Measurements from ENCODE around the gene LIMD2. TPM values are rescaled to one million over a fixed set of nuclear protein-coding genes. Genes with fewer than 3 reads are reported as not detected.

Gene LIMD2
- total and polyA plus RNA-seq, 2 of the 8 experiments (the other 6 are each of a cell fraction or from before 2014, with no cell fraction given) = 72.0 to 77.2 TPM

DNA sequence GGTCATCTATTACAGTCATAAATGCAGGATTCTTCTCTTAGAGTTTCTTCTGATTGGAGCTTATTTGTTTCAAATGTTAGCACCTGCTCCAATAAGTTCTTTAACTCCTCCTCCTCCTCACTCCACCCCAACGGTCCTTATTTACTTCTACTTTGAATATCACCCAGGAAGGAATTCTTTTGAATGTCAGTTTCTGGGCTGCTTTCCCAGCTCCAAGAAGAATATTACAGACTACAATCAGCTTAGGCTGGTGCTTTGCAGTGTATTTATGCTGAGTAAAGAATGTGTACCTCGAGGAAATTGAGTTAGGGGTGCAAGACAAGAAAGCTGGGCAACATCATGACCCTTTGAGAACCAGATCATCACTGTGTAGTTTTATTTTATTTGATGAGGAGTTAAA, 46.9 kb downstream of the LIMD2 start:
- FAIRE-seq (no peak), DNase-seq (ENCODE audit: low read depth in 1 of 2, low spot score in 2 of 2) (no peak)
- no peaks in the 10 kb centered on the region; the same call in 1 of the 2 replicates for H3K79me1 ChIP-seq (ENCODE audit: low read depth, low read length)
- no peak overlapping the region for H4K91ac ChIP-seq (replicated peaks; ENCODE audit: insufficient read length, low read length)
- H3K79me2 ChIP-seq (ENCODE audit: control insufficient read depth in 1 of 2, insufficient read depth in 2 of 2, low read length in 2 of 2) = no peaks in the 10 kb centered on the region
- H3K23ac ChIP-seq (ENCODE audit: insufficient read length) = no peak overlapping the region
- H2BK15ac ChIP-seq (ENCODE audit: low read length) = no peak overlapping the region
- H3K56ac ChIP-seq (replicated peaks; ENCODE audit: insufficient read length, low read depth, low read length) = no peak overlapping the region
- no peak overlapping the region for H3K9ac ChIP-seq (replicated peaks in 1 of 4; ENCODE audit: extremely low read depth in 1 of 4, low read depth in 3 of 4, low read length in 3 of 4)
- H3K27ac ChIP-seq (ENCODE audit: low read depth, low read length) = no peak overlapping the region
- no peak overlapping the region for H3K14ac ChIP-seq (ENCODE audit: insufficient read length)
- no peak overlapping the region for H2AK5ac ChIP-seq (ENCODE audit: low read depth, low read length)
- H4K5ac ChIP-seq (ENCODE audit: insufficient read length, low read depth, low read length) = no peak overlapping the region
- WGBS, 2 experiments (ENCODE audit: extremely low coverage in 1 of 2, insufficient coverage in 1 of 2, insufficient read length in 1 of 2, insufficient replicate concordance in 2 of 2, low coverage in 1 of 2, low lambda C conversion rate in 2 of 2, missing lambda C conversion rate in 1 of 2) = 94% methylated on average over 2 of the region's 2 CpGs; no CpG with 5 or more reads in 1 of the 2 experiments
- no peak overlapping the region for H3K4me3 ChIP-seq (ENCODE audit: extremely low read depth in 1 of 4, insufficient read depth in 2 of 4, low read depth in 3 of 4, low read length in 4 of 4)
- no peak overlapping the region for H3K4ac ChIP-seq (replicated peaks; ENCODE audit: insufficient read length, low read depth, low read length)
- no peak overlapping the region for H2BK12ac ChIP-seq (ENCODE audit: low read depth, low read length)
- no peaks in the 10 kb centered on the region for H3K23me2 ChIP-seq (ENCODE audit: low read depth, low read length)
- H3K27me3 ChIP-seq (replicated peaks in 1 of 4; ENCODE audit: control insufficient read depth in 3 of 4, extremely low read depth in 1 of 4, insufficient read depth in 3 of 4, low read length in 3 of 4) = no peaks in the 10 kb centered on the region
- no peak overlapping the region for H2BK120ac ChIP-seq (replicated peaks; ENCODE audit: low read depth, low read length)
- no peak overlapping the region for H4K8ac ChIP-seq (ENCODE audit: extremely low read depth, insufficient read depth, low read length)
- no peak for TF ChIP-seq HDAC2 (IDR thresholded peaks at IDR 0.05; ENCODE audit: borderline replicate concordance in 1 of 2, low read depth in 2 of 2, low read length in 2 of 2)
- no peak for TF ChIP-seq GABPA (IDR thresholded peaks at IDR 0.05; ENCODE audit: borderline replicate concordance, insufficient read depth, low read length)
- no peak overlapping the region for H2AFZ ChIP-seq (ENCODE audit: low read length)
- peaks cover 0 to 2% (median under 1%) of the 10 kb centered on the region in 4 experiments; a peak in 1 of 7 replicates for H3K4me1 ChIP-seq (replicated peaks in 1 of 4; ENCODE audit: control insufficient read depth in 3 of 4, insufficient read depth in 4 of 4, low read length in 3 of 4)
- no peak overlapping the region for H2BK5ac ChIP-seq (ENCODE audit: low read depth, low read length)
- ChIA-PET POLR2A (ENCODE audit: partially characterized antibody) (interaction anchor here (0.5 kb wide), 1 partner anchor 980 kb away, joined by 3 read pairs; no protein-coding TSS in a partner anchor), CTCF (ENCODE audit: partially characterized antibody) (interaction anchor here (0.8 to 1.4 kb wide), 2 partner anchors 26 to 38 kb away, joined by 3 to 4 read pairs; no protein-coding TSS in a partner anchor)
- no peaks in the 10 kb centered on the region for H3K9me3 ChIP-seq (ENCODE audit: insufficient read depth in 2 of 2, low read depth in 1 of 2, low read length in 1 of 2)
- no peak overlapping the region for H3K4me2 ChIP-seq (ENCODE audit: insufficient read depth in 1 of 2, low read depth in 2 of 2, low read length in 2 of 2)
- no peak overlapping the region for H3K18ac ChIP-seq (ENCODE audit: extremely low read depth, low read length)
- H3K36me3 ChIP-seq (ENCODE audit: control insufficient read depth in 2 of 4, insufficient read depth in 4 of 4, low read length in 3 of 4) = peaks cover 0 to 12% (median 6%) of the 10 kb centered on the region in 4 experiments; a peak in 6 of 8 replicates
- H4K20me1 ChIP-seq (replicated peaks in 1 of 2; ENCODE audit: control insufficient read depth in 1 of 2, insufficient read depth in 2 of 2, low read length in 2 of 2) = no peaks in the 10 kb centered on the region
- no peak overlapping the region for H2BK20ac ChIP-seq (ENCODE audit: low read length)
